IMR-90 (cell line): ENCODE data around the gene MECP2. TPM values are rescaled to one million over a fixed set of nuclear protein-coding genes. Genes with fewer than 3 reads are reported as not detected.

Experiments used
- ATAC-seq: fragments of 200-7000 bp; cut with Tn5 transposase; 2 replicates; pipeline ENCODE4 v1.9.1; 2020; ENCODE audit warnings: low read depth, mild to moderate bottlenecking, moderate library complexity
- BruUV-seq: library from RNA; stranded (reverse); fragments of 400-500 nt; replicated peaks from 2 replicates; lab custom pipeline; 2021; lab: Mats Ljungman, UMichigan
- CTCF ChIA-PET: fragments of 300-600 bp; formaldehyde crosslinking; extraction: SDS; loops from one replicate; lab custom pipeline; 2021; ENCODE audit warnings: antibody characterized with exemption; lab: Yijun Ruan, JAX
- POLR2A ChIA-PET: fragments of 300-600 bp; sonication (Branson Sonifier 250); formaldehyde crosslinking; loops from one replicate; lab custom pipeline; 2022; ENCODE audit warnings: antibody characterized with exemption; ENCODE audit not compliant: unreplicated experiment; lab: Charles Lee
- DNase-seq: peaks from one replicate; pipeline ENCODE4 v3.0.0; 2013
- H2AFZ ChIP-seq: replicated peaks from 2 replicates; pipeline ENCODE3; 2013; ENCODE audit warnings: low read length, mild to moderate bottlenecking; ENCODE audit not compliant: poor library complexity
- H2AK5ac ChIP-seq: 2 replicates; pipeline ENCODE4 v1.6.1; 2013; ENCODE audit warnings: low read depth, low read length, inconsistent platforms
- H2AK9ac ChIP-seq: replicated peaks from 2 replicates; pipeline ENCODE3; 2013; ENCODE audit warnings: mild to moderate bottlenecking, low read depth, low read length, moderate library complexity; ENCODE audit not compliant: poor library complexity
- H2BK120ac ChIP-seq: 2 replicates; pipeline ENCODE4 v1.6.1; 2013; ENCODE audit warnings: low read depth, low read length, inconsistent platforms
- H2BK15ac ChIP-seq: 3 replicates; pipeline ENCODE4 v1.6.1; 2013; ENCODE audit warnings: low read depth, low read length, inconsistent platforms
- H2BK20ac ChIP-seq: 2 replicates; pipeline ENCODE4 v1.6.1; 2013; ENCODE audit warnings: low read depth, mild to moderate bottlenecking, inconsistent platforms, low read length, moderate library complexity
- H2BK5ac ChIP-seq: 2 replicates; pipeline ENCODE4 v1.6.1; 2013; ENCODE audit warnings: mild to moderate bottlenecking, low read depth, low read length, inconsistent platforms; ENCODE audit not compliant: poor library complexity, severe bottlenecking
- H3K14ac ChIP-seq: replicated peaks from 2 replicates; pipeline ENCODE4 v1.6.1; 2013; ENCODE audit warnings: low read depth, low read length, inconsistent platforms
- H3K18ac ChIP-seq: 2 replicates; pipeline ENCODE4 v1.6.1; 2013; ENCODE audit warnings: low read depth, low read length, control low read depth
- H3K23ac ChIP-seq: 2 replicates; pipeline ENCODE4 v1.6.1; 2013; ENCODE audit warnings: low read depth, low read length, inconsistent platforms
- H3K27ac ChIP-seq: 2 replicates; pipeline ENCODE4 v1.5.1; 2013; ENCODE audit warnings: mild to moderate bottlenecking, control low read depth, low read length; ENCODE audit not compliant: insufficient read depth
- H3K27me3 ChIP-seq: 2 replicates; pipeline ENCODE4 v1.6.1; 2013; ENCODE audit warnings: low read length; ENCODE audit not compliant: control insufficient read depth, insufficient read depth
- H3K36me3 ChIP-seq: 2 replicates; pipeline ENCODE4 v1.6.1; 2013; ENCODE audit warnings: low read length, mixed read lengths; ENCODE audit not compliant: control insufficient read depth, insufficient read depth
- H3K4ac ChIP-seq: 2 replicates; pipeline ENCODE4 v1.6.1; 2013; ENCODE audit warnings: low read depth, low read length, inconsistent platforms
- H3K4me1 ChIP-seq: 2 replicates; pipeline ENCODE4 v1.6.1; 2013; ENCODE audit warnings: low read length, mixed read lengths; ENCODE audit not compliant: control insufficient read depth, insufficient read depth
- H3K4me2 ChIP-seq: 2 replicates; pipeline ENCODE4 v1.6.1; 2013; ENCODE audit warnings: low read depth, mild to moderate bottlenecking, control low read depth, low read length, moderate library complexity
- H3K4me3 ChIP-seq: 2 replicates; pipeline ENCODE4 v1.5.1; 2013; ENCODE audit warnings: low read depth, mild to moderate bottlenecking, control low read depth, low read length, moderate library complexity; ENCODE audit not compliant: insufficient read depth
- H3K56ac ChIP-seq: 2 replicates; pipeline ENCODE4 v1.6.1; 2013; ENCODE audit warnings: low read length, inconsistent platforms; ENCODE audit not compliant: insufficient read depth; ENCODE audit errors: extremely low read depth
- H3K79me1 ChIP-seq, 2 experiments: 2 replicates each; pipeline ENCODE4 v1.6.1; 2013; ENCODE audit warnings: low read length in 2 of 2, inconsistent platforms in 1 of 2, low read depth in 1 of 2
- H3K9ac ChIP-seq: 2 replicates; pipeline ENCODE4 v1.6.1; 2013; ENCODE audit warnings: low read depth, low read length, control low read depth
- H3K9me1 ChIP-seq: 2 replicates; pipeline ENCODE4 v1.6.1; 2013; ENCODE audit warnings: low read length, inconsistent platforms; ENCODE audit not compliant: insufficient read depth
- H3K9me3 ChIP-seq: 2 replicates; pipeline ENCODE4 v1.6.1; 2013; ENCODE audit warnings: low read length; ENCODE audit not compliant: control insufficient read depth, insufficient read depth
- H4K20me1 ChIP-seq: 2 replicates; pipeline ENCODE4 v1.6.1; 2013; ENCODE audit warnings: low read length, inconsistent platforms; ENCODE audit not compliant: insufficient read depth
- H4K5ac ChIP-seq: 2 replicates; pipeline ENCODE4 v1.6.1; 2013; ENCODE audit warnings: mild to moderate bottlenecking, low read depth, low read length, control low read depth
- H4K8ac ChIP-seq, 2 experiments: 2 replicates each; pipeline ENCODE4 v1.6.1; 2013; ENCODE audit warnings: low read depth in 2 of 2, low read length in 2 of 2, control low read depth in 1 of 2, inconsistent platforms in 1 of 2
- H4K91ac ChIP-seq: 2 replicates; pipeline ENCODE4 v1.6.1; 2013; ENCODE audit warnings: low read depth, low read length, inconsistent platforms; ENCODE audit not compliant: insufficient read depth
- BHLHE40 ChIP-seq: fragments of 150-350 bp; IDR thresholded peaks from 2 replicates; pipeline ENCODE4 v1.6.1; 2016; ENCODE audit warnings: mild to moderate bottlenecking, low read depth, low read length
- CHD1 ChIP-seq: IDR thresholded peaks from 2 replicates; pipeline ENCODE4 v1.6.1; 2012; ENCODE audit warnings: low read depth, low read length, improper control_type of control experiment
- FOS ChIP-seq: fragments of 150-350 bp; IDR thresholded peaks from 2 replicates; pipeline ENCODE4 v1.6.1; 2016; ENCODE audit warnings: low read depth, low read length
- MAFK ChIP-seq: IDR thresholded peaks from 2 replicates; pipeline ENCODE4 v1.6.1; 2012; ENCODE audit warnings: low read depth, low read length, improper control_type of control experiment
- MAZ ChIP-seq: IDR thresholded peaks from 2 replicates; pipeline ENCODE4 v1.6.1; 2012; ENCODE audit warnings: low read depth, mild to moderate bottlenecking, low read length, improper control_type of control experiment, moderate library complexity, borderline replicate concordance
- MXI1 ChIP-seq: IDR thresholded peaks from 2 replicates; pipeline ENCODE4 v1.6.1; 2012; ENCODE audit warnings: low read depth, mild to moderate bottlenecking, low read length, moderate library complexity, borderline replicate concordance
- NFE2L2 ChIP-seq: fragments of 150-350 bp; IDR thresholded peaks from 2 replicates; pipeline ENCODE4 v1.6.1; 2016; ENCODE audit warnings: low read depth, mild to moderate bottlenecking, low read length
- POLR2A ChIP-seq: IDR thresholded peaks from 2 replicates; pipeline ENCODE4 v1.6.1; 2012; ENCODE audit warnings: mild to moderate bottlenecking, low read depth, low read length
- RAD21 ChIP-seq: IDR thresholded peaks from 2 replicates; pipeline ENCODE4 v1.6.1; 2012; ENCODE audit warnings: low read length, improper control_type of control experiment
- RCOR1 ChIP-seq: IDR thresholded peaks from 2 replicates; pipeline ENCODE4 v1.6.1; 2012; ENCODE audit warnings: mild to moderate bottlenecking, low read length, improper control_type of control experiment; ENCODE audit not compliant: insufficient replicate concordance
- RFX5 ChIP-seq: IDR thresholded peaks from 2 replicates; pipeline ENCODE4 v1.8.0; 2012; ENCODE audit warnings: low read depth, mild to moderate bottlenecking, low read length, moderate library complexity
- SMC3 ChIP-seq: fragments of 150-350 bp; IDR thresholded peaks from 2 replicates; pipeline ENCODE4 v1.6.1; 2016; ENCODE audit warnings: low read depth, mild to moderate bottlenecking, antibody characterized with exemption, low read length, moderate library complexity
- WGBS, 2 experiments: methylation state at CpG; one replicate each; pipeline versions ENCODE4 v1.1.5 to v1.1.7; 2013; ENCODE audit warnings: missing lambda C conversion rate in 2 of 2; ENCODE audit not compliant: insufficient read length in 1 of 2; ENCODE audit errors: extremely low coverage in 2 of 2; 5-methylcytosine and 5-hydroxymethylcytosine counted together
- dilution Hi-C: fragments of 300-500 bp; cut with HindIII; formaldehyde crosslinking; loops from one replicate; pipeline ENCODE4 v1.14.3; 2018; ENCODE audit warnings: low sequenced_read_pairs; ENCODE audit not compliant: unreplicated experiment
- in situ Hi-C: fragments of 300-500 bp; cut with MboI; formaldehyde crosslinking; loops from 3 replicates; pipeline ENCODE4 v1.14.3; 2019; ENCODE audit warnings: low sequenced_read_pairs, inconsistent platforms, mixed read lengths
- intact Hi-C: fragments of 100-400 bp; cut with micrococcal nuclease; formaldehyde crosslinking; loops from 2 replicates; pipeline ENCODE4 v1.10.0; 2022
- polyA plus RNA-seq, 3 experiments: library from polyadenylated mRNA; depleted of rRNA; stranded (reverse); fragments of >200 nt; gene quantifications; 2 replicates each; pipeline ENCODE4 v1.2.3, GENCODE V29; 2012; ENCODE audit warnings: low replicate concordance in 1 of 3
- total RNA-seq: library from RNA; depleted of rRNA; stranded (reverse); fragments of >200 nt; gene quantifications from 2 replicates; pipeline ENCODE4 v1.2.3, GENCODE V29; 2012
- TF ChIP-seq, protein P1 (sequence below): fragments of 150-350 bp; IDR thresholded peaks from 2 replicates; pipeline ENCODE4 v1.6.1; 2016; ENCODE audit warnings: low read depth, mild to moderate bottlenecking, low read length, moderate library complexity, borderline replicate concordance
- TF ChIP-seq, protein P2 (sequence below): fragments of 150-350 bp; IDR thresholded peaks from 2 replicates; pipeline ENCODE4 v1.6.1; 2017; ENCODE audit warnings: mild to moderate bottlenecking, antibody characterized with exemption, low read length, low read depth
- TF ChIP-seq, protein P3 (sequence below): conservative IDR thresholded peaks from 2 replicates; pipeline ENCODE4 v1.5.1; 2012; ENCODE audit warnings: mild to moderate bottlenecking, low read depth, low read length, improper control_type of control experiment

Gene MECP2
- total and polyA plus RNA-seq, 2 of the 4 experiments (the other 2 are of a cell fraction) = 8.4 to 10.1 TPM

DNA sequence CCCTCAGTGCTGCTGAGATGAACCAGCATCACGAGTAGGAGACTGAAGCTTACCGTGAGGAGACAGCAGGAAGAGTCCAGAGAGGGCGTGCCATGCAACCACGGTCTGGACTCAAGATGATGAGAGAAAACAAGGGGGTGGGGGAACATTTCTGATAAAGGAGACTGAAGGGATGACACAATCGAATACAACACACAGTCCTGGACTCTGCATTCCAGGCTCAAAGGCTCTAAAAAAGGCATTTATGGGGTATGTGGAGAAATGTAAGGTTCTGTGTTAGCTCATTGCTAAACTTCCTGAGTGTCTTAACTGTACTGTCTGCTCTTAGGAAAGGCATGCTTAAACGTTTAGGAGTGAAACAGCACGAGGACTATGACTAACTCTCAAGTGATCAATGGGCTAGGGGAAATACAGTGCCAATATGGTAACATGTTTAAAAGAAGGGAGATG is 57.2 kb downstream of the MECP2 start:
- Histone ChIP-seq H3K4me2 (peak overlapping the region; percentile 55), H4K8ac (peak overlapping the region; percentile 28 to 52; a peak in 1 of 4 replicates), H2AK5ac (peak overlapping the region; percentile 10; the same call in 1 of the 2 replicates), H3K14ac (peak overlapping the region; percentile 67; the same call in 1 of the 2 replicates), H4K20me1 (peaks cover 23% of the 10 kb centered on the region), H2AK9ac (no peak overlapping the region), H4K5ac (no peak overlapping the region), H3K9ac (peak overlapping the region; percentile 1; the same call in 1 of the 2 replicates), H2BK5ac (peak overlapping the region; percentile 27), H3K36me3 (0 out of 2 replicates have a peak, but pooled peaks cover 2% of the 10 kb centered on the region), H3K56ac (no peak overlapping the region), H3K18ac (no peak overlapping the region; the same call in 1 of the 2 replicates), H3K4me3 (no peak overlapping the region), H3K79me1 (peaks cover 6 to 58% of the 10 kb centered on the region in 2 experiments; a peak in 3 of 4 replicates), H3K4me1 (peaks cover 16% of the 10 kb centered on the region), H3K27ac (peak overlapping the region; percentile 64; the same call in 1 of the 2 replicates), H4K91ac (no peak overlapping the region), H2BK120ac (no peak overlapping the region; the same call in 1 of the 2 replicates), H3K27me3 (no peaks in the 10 kb centered on the region), H2BK20ac (no peak overlapping the region), H2AFZ (no peak overlapping the region), H3K9me3 (no peaks in the 10 kb centered on the region), H3K9me1 (peaks cover 13% of the 10 kb centered on the region), H3K23ac (peak overlapping the region; percentile 64; the same call in 1 of the 2 replicates), H2BK15ac (no peak overlapping the region), H3K4ac (peak overlapping the region; percentile 80)
- intact Hi-C loops = loop anchor here (1.0 kb wide), 1 partner anchor 21 kb away; the partner anchor contains the start of gene IRAK1
- ChIA-PET POLR2A (interaction anchor here (0.8 kb wide), 1 partner anchor 68 kb away, joined by 5 read pairs; the partner anchor contains the start of gene TMEM187), CTCF (no interaction called here)
- WGBS, 2 experiments = 20% methylated on average over 1 of the region's 7 CpGs; no CpG with 5 or more reads in 1 of the 2 experiments
- BruUV-seq = no TSS peak
- dilution Hi-C loops = no loop called here
- in situ Hi-C loops = no loop called here
- ATAC-seq (peak; percentile 88), DNase-seq (peak; percentile 87)
- TF ChIP-seq NFE2L2 = no peak
- no peak for TF ChIP-seq MAFK
- peak; percentile 32; the same call in 1 of the 2 replicates for TF ChIP-seq FOS
- no peak for TF ChIP-seq RAD21
- TF ChIP-seq CHD1 = no peak
- no peak for TF ChIP-seq RFX5
- TF ChIP-seq RCOR1 = no peak
- peak; percentile 37; the same call in 1 of the 2 replicates for TF ChIP-seq MXI1
- no peak for TF ChIP-seq MAZ
- no peak for TF ChIP-seq SMC3
- TF ChIP-seq, protein P1, sequence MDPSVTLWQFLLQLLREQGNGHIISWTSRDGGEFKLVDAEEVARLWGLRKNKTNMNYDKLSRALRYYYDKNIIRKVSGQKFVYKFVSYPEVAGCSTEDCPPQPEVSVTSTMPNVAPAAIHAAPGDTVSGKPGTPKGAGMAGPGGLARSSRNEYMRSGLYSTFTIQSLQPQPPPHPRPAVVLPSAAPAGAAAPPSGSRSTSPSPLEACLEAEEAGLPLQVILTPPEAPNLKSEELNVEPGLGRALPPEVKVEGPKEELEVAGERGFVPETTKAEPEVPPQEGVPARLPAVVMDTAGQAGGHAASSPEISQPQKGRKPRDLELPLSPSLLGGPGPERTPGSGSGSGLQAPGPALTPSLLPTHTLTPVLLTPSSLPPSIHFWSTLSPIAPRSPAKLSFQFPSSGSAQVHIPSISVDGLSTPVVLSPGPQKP = no peak
- TF ChIP-seq, protein P2, sequence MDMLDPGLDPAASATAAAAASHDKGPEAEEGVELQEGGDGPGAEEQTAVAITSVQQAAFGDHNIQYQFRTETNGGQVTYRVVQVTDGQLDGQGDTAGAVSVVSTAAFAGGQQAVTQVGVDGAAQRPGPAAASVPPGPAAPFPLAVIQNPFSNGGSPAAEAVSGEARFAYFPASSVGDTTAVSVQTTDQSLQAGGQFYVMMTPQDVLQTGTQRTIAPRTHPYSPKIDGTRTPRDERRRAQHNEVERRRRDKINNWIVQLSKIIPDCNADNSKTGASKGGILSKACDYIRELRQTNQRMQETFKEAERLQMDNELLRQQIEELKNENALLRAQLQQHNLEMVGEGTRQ = no peak
- TF ChIP-seq, protein P3, sequence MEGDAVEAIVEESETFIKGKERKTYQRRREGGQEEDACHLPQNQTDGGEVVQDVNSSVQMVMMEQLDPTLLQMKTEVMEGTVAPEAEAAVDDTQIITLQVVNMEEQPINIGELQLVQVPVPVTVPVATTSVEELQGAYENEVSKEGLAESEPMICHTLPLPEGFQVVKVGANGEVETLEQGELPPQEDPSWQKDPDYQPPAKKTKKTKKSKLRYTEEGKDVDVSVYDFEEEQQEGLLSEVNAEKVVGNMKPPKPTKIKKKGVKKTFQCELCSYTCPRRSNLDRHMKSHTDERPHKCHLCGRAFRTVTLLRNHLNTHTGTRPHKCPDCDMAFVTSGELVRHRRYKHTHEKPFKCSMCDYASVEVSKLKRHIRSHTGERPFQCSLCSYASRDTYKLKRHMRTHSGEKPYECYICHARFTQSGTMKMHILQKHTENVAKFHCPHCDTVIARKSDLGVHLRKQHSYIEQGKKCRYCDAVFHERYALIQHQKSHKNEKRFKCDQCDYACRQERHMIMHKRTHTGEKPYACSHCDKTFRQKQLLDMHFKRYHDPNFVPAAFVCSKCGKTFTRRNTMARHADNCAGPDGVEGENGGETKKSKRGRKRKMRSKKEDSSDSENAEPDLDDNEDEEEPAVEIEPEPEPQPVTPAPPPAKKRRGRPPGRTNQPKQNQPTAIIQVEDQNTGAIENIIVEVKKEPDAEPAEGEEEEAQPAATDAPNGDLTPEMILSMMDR = no peak
- TF ChIP-seq POLR2A = no peak
- TF ChIP-seq BHLHE40 = peak; percentile 72
